SIG-M5 treated with dmso at 0.1 percent for 504 hours (cell line): Measurements from ENCODE around the gene HSPBAP1.

Source experiments
- DNase-seq: peaks from one replicate; lab custom pipeline; 2025; ENCODE audit not compliant: unreplicated experiment; lab: John Stamatoyannopoulos, UW

The HSPBAP1 gene

DNA sequence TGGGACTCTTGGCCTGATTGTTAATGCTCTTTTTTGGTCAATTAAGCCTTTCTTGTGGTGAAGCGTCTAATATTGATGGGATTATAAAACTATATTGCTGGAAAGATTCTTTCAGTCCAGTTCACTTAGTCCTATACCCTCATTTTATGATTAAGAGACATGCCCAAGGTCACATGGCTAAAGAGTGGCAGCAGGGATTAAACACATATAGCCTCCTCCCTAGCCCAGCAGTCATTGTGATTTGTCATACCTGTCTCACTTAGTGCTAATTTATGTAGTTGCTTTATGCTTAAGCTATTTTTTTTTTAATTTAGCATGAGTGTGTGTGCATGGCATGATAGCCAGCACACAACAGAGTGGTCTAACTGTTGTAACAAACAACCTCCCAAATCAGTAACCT, 103.5 kb downstream of the HSPBAP1 start:
- no peak for DNase-seq
